DMS79 treated with DMSO at 0.1 percent for 48 hours (cell line): ENCODE measurements around the gene CCL17.
A peak's percentile ranks its signal among the peaks of the same experiment; 100 is the strongest.
"Not testable (repeated sequence)": the region's sequence is repeated elsewhere in the genome, so short reads cannot be mapped to it uniquely, and the experiment has no call there.

Source experiments
- DNase-seq: peaks from one replicate; lab custom pipeline; 2025; lab: John Stamatoyannopoulos, UW

Gene CCL17

DNA sequence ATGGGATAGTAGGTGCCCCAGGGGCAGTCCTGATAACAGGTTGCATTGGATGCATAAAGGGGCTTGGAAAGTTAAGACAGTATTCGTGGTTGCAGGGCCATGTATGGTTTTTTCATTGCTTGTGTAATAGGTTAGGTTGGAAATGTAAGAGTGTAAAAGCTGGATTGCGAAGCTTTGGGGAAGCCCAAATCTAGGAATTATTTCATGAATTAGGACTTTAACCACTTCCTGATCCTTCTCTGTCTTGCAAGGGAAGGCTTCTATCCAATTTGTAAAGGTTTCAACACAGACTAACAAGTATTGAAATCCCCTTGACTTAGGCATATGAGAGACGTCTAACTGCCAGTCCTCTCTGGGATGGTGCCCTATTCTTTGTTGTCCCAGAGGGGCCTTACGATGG is 7.8 kb upstream of the CCL17 start:
- DNase-seq: no peak

DNA sequence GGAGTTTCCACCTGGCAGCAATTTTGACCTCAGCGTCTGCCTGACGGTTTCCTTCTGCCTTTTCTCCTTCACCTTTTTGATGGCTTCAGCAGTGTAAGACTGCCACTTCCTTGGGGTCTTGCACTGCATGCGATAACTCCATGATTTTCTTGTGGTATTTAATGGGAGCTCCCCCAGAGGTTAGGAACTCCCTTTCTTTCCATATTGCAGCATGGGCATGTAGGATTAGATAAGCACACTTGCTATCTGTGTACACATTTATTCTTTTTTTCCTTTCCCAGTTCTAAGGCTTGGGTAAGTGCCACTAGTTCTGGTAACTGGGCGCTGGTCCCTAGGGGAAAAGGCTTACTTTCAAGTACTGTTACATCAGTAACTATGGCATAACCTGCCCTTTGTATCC is 7.1 kb upstream of the CCL17 start:
- not testable (repeated sequence) for DNase-seq

DNA sequence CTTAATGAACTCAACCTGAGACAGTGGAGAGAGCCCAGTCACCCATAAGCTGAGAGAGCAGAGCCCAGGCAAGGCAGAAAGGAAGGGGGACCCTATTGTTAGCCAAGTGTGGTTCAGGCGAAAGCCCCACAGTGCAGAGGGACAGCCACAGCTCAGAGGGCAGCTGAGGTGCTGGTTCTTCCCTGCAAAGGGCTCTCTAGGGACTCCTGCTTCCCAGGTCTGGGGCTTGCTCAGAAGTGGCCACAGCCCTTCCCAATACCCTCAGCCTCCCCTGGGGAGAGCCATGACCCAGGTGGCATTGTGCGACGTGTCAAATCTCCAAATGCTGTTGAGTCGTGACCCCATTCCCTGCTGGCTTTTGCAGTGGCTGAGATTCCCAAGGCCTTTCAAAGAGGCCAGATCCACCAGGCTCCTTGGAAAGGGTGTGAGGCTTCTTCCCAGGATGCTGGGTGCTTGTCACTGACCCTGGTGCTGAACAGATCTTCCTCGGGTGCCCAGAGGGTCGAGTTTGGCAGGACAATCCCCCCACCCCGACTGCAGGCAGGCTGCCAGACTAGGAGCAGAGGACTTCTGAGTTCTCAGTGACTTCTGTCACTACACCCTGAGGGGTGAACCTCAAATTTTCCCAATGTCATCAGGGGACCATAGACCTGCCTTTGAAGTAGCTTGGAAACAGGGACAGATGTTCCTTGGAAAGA is 2.5 kb upstream of the CCL17 start:
- DNase-seq: no peak

DNA sequence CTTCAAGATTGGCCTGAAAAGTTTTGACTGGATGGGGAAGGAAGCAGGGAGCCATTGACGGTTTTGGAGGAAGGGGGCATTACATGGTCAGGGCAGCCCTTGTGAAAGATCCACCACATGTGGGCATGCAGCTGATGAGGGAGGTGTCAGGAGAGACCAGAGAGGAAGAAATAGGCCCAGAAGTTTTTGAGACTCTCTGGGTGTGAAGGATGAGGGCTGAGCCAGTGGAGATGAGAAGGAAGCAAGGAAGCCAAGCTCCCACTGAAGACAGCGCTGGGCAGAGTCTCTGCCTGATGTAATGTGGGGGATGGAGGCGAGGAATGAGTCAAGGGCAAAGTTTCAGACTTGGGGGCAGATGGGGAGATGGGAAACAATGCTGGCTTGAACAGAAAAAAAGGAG is 530 bp downstream of the CCL17 start:
- no peak for DNase-seq

DNA sequence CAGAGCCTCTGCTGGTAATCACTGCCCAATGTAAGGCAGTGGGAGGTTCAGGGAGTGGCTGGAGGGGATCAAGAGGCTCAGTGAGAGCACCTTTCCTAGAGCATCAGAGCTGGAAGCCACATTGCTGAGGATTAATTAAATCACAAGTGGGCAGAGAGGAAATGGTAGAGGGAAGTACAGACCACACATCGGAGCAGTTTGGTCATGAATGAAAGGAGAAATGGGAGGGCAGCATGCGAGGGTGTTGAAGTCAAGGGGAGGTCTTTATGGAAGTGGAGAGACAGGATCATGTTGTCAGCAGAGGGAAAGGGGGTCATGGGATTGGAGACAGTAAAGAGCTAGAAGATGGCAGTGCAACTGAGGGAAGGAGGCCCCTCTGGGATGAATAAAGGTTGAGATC is 2.3 kb downstream of the CCL17 start:
- DNase-seq: no peak

DNA sequence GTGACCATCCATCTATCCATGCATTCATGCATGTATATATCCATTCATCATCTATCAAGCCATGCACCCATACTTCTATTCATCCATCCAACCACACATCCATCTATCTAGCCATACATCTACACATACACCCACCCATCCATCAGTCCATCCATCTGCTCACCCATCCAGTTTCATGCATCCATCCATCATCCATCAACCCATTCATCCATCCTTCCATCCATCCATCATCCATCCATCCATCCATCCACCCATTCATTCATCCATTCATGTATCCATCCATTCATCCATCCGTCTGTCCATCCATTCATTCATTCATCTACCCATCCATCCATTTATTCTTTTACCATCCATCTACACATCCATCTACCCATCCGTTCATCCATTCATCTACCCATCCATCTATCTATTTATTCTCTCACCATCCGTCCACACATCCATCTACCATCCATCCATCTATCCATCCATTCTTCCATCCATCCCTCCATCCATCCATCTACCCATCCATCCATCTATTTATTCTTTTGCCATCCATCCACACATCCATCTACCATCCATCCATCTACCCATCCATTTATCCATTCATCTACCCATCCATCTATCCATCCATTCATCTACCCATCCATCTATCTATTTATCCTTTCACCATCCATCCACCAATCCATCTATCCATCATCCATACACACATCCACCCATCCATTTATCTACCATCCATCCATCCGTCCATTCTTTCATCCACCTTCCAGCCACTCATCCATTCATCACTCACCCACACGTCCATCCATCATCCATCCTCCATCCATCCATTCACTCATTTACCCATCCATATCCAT is 3.2 kb downstream of the CCL17 start:
- no peak for DNase-seq

DNA sequence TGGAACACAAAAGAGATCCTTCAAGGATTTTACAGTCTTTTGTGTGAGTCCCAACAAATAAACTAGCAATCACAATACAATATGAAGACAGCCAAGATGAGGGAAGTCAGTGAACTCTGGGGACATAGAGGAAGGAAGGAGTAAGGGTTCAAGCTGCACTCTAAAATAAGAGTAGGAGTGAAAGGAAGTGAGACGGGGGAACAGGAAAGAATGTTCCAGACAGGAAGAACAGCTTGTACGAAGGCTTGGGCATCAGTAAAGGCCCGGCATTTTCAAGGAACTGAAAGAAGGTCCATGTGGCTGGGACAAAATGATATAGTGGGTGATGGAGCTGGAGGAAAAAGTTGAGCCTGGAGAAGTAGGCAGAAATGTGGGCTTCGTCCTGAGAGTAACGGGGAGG is 4.5 kb downstream of the CCL17 start:
- no peak for DNase-seq

DNA sequence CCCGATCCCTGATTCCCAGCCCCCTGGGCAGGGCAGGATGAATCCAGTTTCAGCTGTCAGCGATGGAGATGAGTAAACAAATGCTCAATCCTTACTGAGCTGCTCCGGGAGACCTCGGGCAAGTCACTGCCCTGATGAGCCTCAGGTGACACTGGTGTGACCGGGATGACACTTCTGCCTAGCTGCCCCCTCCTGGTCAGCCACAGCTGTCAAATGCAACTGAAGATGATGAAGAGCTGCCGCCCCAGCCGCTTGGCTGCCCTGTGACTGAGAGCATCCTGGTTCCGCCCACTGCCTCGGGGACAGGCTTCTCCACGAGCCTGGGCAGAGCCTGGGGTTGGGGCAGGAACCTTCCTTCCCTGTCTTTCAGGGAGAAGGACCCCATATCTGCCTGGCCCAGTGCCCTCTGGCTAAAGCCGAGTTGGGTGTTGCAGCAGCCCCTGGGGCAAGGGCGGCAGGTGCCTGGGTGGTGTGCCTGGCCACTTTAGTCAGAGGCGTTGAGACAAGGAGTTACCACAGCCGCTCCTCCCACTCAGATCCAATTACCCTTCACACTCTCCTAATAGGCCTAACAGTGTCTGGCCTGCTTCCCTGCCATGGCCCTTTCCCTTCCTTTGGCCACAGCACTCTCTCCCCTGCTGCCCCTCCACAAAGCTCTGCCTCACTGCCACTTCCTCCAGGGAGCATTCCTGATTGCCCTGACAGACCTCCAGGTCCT is 5.5 kb downstream of the CCL17 start:
- DNase-seq: peak; percentile 19

DNA sequence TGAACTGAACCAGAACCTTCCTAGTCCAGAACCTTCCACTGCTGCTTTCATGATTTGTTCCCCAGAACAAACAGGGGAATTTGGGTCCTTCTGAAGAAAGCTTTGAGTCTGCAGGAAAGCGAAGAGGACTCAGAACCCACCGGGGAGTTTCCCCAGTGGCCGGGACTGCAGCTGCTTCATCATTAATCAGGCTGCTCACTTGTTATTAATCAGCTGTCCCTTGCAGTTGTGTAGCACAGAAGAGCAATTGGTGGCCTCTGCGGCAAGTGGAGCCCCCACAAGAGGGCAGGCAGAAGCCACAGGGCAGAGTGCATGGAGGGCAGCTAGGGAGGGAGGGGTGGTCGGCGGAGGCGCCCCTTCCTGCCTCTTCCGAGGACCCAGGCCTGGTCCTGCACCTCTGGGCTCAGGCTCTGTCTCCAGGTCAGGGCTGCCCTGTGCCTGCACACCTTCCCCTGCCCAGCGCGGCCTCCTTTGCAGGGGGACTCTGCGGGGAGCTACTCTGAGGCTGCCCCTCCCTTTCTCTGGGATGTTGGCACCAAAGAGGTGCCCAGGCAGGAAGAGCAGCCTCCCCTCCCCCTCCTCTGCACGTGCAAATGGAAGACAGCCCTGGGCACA is 6.9 kb downstream of the CCL17 start:
- no peak for DNase-seq

DNA sequence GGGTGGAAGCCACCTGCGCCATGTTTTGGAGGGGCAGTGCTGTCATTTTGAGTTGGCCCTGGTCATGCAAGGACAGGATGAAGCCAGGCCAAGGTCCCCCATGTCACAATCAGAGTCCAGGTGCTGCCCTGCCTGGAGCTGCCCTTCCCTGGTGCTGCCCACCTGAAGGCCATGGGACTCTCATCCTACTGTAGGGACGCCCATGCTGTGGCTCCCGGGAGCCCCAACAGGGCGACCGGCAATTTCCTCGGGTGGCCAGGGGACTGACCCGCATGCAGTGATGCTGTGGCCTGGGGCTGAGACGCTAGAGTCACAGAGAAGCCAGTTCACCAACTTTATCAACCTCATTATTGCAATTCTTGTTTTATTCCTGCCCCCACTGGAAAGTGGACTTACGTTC is 8.0 kb downstream of the CCL17 start:
- no peak for DNase-seq

DNA sequence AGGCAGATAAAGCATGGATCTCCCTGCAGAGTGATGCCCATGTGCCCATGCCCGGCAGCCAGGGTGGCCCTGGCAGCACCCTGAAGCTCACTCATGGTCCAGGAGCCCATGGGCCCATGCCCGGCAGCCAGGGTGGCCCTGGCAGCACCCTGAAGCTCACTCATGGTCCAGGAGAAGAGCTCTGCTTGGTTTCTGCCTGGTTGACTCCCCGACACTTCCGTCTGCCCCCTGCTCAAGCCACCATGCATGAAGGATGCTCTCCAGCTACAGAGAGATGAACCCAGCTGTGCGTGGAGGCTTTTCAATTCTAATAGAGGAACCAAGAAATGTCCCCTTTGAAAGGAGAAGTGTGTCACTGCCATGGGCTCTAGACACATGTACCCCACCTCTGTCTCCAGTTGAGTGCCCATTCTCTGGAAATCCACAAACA is 8.7 kb downstream of the CCL17 start:
- DNase-seq: no peak

DNA sequence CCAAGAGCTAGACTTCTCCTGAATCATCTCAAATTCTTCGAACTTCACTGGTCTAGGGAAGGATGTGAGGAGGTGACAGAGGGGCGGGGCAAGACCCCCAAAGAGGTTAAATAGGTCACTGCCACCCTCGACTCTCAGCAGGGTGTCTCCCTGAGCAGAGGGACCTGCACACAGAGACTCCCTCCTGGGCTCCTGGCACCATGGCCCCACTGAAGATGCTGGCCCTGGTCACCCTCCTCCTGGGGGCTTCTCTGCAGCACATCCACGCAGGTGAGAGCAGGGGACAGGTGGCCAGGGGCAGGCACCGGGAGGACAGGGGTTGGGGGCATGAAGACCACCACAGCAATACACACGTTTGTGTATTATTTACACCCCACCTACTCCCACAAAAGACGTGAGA is 9.2 kb downstream of the CCL17 start:
- no peak for DNase-seq

DNA sequence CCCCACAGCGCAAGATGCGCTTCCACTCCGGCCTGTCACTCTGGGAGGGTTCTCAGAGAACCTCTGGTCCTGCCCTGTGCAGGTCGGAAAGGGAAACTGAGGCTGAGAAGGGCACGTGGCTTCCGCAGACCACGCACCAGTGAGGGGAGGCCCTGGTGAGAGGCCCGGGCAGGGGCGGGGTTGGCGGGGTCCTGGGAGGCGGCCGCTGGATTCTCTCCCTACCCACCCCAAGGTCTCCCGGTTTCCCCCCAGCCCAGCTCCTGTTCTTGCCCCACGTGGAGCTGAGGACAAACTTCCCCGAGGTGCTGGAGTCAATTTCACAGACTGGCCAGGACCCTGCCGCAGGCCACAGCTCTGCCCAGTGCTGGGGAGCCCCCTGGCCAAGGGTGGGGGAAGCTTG is 11.5 kb downstream of the CCL17 start:
- DNase-seq: no peak

DNA sequence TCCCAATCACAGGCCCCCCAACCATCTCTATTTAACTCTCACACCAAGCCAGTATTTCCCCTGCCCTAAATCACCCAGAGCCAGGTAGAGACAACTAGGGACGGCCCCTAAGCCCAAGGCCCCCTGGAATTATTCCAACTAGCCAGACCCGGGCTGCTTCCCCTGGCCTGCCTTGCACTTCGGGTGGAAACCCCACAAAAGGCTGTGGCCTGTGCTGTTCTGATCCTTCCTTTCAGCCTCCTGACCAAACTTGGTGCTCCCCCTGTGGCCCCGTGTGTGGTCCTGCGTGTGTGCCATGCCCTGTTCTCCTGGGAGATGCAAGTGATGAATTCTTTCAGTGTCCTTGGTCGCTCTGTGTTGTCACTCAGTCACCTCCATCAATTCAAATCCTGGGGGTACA is 14.9 kb downstream of the CCL17 start:
- no peak for DNase-seq

DNA sequence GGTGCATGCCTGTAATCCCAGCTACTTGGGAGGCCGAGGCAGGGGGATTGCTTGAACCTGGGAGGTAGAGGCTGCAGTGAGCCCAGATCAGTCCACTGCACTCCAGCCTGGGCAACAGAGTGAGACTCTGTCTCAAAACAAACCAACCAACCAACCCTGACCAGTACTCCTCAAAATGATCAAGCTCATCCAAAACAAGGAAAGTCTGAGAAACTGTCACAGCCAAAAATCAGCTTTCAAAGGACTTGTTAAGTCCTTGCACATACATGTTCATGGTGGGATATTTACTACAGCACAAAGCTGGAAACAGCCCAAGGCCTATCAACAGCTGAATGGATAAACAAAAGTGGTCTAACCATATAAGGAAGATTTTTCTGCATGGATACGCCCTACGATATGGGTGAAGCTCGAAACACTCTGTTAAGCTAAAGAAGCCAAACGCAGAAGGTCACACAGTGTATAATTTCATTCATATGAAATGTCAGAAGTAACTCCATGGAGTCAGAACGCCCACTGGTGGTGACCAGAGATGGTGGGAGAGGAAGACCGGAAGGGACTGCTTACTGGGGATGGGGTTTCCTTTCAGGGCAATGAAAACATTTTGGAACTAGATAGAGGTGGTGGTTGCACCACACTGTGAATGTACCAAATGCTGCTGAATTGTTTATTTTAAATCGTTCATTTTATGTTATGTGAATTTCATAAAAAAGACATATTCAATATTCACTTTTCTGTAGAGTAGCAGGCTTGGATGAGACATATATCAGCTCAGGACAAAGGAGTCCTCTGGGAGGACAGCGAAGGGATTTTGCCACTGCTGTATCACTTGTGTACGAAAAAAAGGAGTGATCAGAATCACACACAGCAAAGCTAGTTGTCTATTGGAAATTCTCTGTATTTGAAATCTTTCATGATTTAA is 17.7 kb downstream of the CCL17 start:
- DNase-seq: no peak

DNA sequence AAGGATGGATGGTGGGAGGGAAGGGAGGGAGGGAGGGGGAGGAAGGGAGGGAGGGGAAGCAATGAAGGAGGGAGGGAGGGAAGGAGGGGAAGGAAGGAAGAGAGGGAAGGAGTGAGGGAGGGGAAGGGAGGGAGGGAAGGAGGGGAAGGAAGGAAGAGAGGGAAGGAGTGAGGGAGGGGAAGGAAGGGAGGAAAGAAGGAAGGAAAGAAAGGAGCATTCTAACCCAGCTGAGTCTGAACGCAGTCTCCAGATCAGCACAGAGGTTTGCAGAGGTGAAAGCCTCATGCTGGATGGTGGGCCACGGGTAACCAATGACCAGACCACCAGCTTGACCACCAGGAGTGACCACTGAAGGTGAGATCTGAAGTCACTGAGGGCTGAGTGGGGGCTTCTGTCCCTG is 18.6 kb downstream of the CCL17 start:
- DNase-seq: no peak

DNA sequence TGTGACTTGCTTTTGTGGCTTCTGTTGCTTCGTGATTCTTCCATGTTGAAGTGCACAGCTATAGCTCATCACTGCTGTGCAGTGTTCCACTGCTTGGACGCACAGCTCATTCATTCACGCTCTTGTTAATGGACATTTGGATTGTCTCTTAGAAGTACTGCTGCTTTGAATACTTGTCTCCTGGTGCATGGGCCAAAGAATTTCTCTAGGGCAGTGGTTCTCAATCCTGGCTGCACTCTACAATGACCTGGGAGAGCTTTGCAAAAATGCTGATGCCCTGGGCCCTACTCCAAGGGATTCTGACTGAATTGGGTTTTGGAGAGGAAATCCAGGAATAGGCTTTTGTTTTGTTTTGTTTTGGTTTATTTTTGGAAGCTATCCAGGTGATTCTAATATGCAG is 20.0 kb downstream of the CCL17 start:
- DNase-seq: no peak

DNA sequence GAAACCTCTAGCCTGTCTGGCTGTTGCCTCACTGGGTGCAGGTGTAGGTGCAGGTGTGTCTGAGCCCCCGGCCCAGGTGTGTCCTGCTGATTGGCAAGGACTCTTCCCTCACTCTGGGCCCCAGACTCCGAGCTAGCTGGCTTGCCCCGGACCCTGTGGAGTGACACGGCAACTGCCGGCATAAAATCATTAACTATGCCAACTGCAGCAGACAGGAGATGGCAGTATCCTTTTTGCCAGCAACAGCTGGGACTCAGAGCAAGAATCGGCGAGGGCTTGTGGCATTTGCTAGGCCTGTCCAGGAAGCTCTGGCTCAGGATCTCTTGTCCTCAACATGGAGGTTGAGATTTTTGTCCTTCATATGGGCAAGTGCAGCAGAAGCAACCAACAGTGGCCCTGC is 21.8 kb downstream of the CCL17 start:
- DNase-seq: no peak

DNA sequence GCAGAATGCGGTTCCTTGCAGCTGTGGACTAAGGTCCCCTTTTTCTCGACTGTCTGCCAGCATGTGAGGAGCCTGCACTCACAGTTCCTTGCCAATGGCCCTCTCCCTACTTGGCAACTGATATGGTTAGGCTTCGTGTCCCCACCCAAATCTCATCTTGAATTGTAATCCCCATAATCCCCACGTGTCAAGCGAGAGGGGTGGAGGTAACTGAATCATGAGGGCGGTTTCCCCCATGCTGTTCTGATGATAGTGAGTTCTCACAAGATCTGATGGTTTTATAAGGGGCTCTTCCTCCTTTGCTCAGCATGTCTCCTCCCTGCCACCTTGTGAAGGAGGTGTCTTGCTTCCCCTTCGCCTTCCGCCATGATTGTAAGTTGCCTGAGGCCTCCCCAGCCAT is 22.7 kb downstream of the CCL17 start:
- DNase-seq: no peak

DNA sequence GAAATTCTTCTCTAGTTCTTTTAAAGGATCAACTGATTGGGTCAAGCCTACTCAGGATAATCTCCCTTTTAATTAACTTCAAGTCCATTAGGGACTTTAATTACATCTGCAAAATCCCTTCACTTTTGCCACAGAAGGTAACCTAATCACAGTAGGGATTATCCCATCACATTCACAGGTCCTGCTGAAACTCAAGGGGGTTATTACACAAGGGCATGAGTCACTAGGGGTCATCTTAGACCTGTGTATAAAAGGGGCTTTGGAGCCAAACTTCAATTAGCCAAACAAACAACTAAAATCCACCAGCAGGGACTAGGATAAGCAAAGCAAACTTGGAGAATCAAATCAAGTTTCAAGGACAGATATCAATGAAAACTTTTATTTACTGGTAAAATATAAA is 23.3 kb downstream of the CCL17 start:
- DNase-seq: no peak

DNA sequence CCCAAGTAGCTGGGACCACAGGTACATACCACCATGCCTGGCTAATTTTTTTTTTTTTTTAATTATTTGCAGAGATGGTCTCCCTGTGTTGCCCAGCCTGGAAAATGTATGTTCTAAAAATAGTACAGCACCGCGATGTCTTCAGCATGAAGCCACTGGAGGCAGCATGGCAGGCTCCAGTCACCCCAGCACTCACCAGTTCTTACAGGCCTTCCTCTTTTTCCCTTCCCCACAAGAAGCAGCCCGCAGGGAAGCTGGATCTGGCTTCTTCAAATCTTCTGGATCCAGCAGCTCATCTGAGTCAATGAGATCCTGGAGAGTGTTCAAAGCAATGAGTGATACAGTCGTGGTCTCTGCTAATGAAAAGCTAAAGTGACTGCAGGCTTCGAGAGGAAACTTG is 26.4 kb downstream of the CCL17 start:
- DNase-seq: no peak

DNA sequence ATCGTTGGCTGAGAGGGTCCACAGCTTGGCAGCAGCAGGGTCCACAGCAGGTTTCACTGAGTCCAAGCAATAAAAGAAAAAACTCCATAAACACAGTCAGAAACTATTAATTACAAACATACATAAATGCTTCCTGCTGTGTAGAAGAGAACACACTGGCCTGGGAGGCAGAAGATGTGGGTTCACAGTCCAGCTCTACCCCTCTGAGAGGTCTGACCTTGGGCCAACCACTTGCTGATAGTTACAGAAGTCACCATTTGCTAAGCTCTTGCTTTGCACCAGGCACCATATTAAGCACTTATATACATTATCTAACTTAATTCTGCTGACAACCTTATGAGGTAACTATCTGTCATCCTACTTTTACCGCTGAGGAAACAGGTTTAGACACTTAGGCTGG is 27.9 kb downstream of the CCL17 start:
- no peak for DNase-seq
